ACHN (cell line): ENCODE results near the gene EXOC4.

Experiments
- DNase-seq: peaks from one replicate; pipeline ENCODE4 v3.0.0-alpha.2; 2015
- in situ Hi-C: cut with HindIII; loops from 2 replicates; pipeline ENCODE4 v1.10.0; 2017; ENCODE audit warnings: low sequenced_read_pairs, low pct_ligation_motif_present, low pct_unique_long_range_greater_than_20kb

Gene EXOC4

DNA sequence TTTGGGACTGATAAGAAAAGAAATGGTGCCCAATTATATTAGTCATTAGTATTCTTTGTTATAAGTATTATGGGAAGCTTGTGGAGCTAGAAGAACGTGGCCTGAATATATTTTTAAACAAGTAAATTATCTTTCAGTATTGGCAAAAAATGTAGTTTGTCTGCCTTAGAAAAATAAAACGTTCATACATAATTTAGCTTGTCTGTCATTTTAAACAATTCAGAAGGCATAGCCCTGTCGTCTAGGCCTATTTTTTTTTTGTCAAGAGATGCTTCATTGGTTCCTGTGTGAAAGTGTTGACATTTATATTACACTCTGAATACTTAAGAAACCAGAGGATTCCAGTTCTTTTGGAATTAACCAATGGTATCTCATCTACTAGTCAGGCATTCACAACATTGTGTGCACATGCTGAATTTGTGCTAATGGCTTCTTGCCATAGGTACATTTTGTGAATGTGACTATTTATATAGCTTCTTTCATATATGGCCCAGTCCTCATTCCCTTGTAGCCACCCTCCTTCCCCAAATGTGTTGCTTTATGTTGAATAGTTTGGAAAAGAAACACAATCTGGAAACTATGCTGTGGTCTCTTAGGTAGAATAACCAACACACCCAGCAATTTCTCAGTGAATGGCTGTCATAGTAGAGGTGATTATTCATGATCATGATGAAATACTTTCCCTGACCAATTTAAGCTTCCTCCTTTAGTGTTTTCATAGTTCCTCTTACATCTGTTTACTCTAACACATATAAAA is 435.8 kb downstream of the EXOC4 start:
- in situ Hi-C loops, result no loop called here
- no peak for DNase-seq

GRCh38 chr7:133690740-133691139 is 437.9 kb downstream of the EXOC4 start:
- in situ Hi-C loops, result no loop called here
- DNase-seq, result no peak

GRCh38 chr7:133691727-133692610 is 439.1 kb downstream of the EXOC4 start:
- DNase-seq, result no peak
- in situ Hi-C loops, result no loop called here

- in situ Hi-C loops, result no loop called here
- DNase-seq, result no peak
These were observed 440.4 kb downstream of the EXOC4 start for GRCh38 chr7:133693281-133693680.

GRCh38 chr7:133696056-133696455 is 443.2 kb downstream of the EXOC4 start:
- in situ Hi-C loops, result no loop called here
- DNase-seq, result no peak

DNA sequence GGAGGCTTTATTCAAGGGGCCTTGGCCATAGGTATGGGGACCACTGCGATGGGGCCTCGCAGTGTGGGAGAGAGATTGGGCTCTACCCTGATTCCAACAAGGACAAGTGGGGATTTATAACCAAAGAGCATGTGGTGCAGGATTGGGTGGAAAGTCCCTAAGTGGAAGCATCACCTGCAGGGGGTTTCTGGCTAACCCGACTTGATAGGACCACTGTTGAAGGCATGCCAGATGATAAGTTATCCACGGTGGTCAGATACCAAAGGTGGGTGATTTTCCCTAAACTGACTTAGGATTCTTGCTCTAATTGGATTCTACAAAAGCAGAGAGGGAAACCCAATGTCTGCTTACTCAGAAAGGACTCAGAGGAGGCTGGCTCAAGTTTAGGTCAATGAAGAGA is 444.7 kb downstream of the EXOC4 start:
- DNase-seq, result no peak
- in situ Hi-C loops, result no loop called here

GRCh38 chr7:133698127-133698526 is 445.2 kb downstream of the EXOC4 start:
- DNase-seq, result no peak
- in situ Hi-C loops, result no loop called here

DNA sequence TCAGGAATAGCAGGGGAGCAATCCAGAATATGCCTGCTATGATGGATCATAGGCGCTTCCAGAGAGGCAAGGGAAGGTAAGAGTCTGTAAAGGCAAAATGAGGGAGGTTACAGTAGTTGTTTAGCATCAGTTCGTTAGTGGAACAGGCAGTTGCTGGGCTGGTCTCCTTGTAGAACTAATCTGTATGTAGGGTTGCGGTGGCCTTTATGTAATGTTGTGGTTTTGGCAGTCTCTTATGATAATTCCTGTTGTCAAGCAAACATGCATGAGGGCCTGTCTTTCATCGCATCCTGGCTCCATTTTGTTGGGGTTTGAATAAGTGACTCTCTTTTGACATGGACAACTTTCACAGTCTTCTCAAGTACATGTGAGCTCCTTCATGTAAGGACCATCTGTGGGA is 446.5 kb downstream of the EXOC4 start:
- DNase-seq, result no peak
- in situ Hi-C loops, result no loop called here

GRCh38 chr7:133702078-133702477 is 449.2 kb downstream of the EXOC4 start:
- in situ Hi-C loops, result no loop called here
- no peak for DNase-seq

- in situ Hi-C loops, result no loop called here
These were observed 450.1 kb downstream of the EXOC4 start for GRCh38 chr7:133702960-133703359.

GRCh38 chr7:133703547-133703946 is 450.7 kb downstream of the EXOC4 start:
- peak; percentile 22 for DNase-seq
- in situ Hi-C loops, result no loop called here

More at GRCh38 chr7:133702960-133703359, 450.1 kb downstream of the EXOC4 start:
- no peak for DNase-seq

DNA sequence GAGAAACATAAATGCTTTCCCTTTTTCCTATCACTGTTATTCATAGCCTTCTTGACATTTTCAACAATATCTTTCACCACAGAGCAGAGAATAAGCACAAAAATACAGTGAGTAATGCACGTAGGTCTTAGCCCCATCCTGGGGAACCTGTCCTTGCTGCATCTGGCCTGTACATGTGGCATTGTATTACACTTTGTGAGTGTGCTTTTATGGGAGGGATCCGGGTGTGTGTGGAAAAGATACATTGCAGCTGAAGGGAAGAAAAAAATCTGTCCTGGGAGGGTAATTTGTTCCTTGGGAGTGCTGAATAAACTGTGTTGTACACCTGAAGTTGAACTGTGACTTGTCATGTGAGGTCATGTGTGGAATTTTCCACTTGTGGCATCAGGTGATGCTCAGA is 451.6 kb downstream of the EXOC4 start:
- in situ Hi-C loops, result no loop called here
- DNase-seq, result no peak

DNA sequence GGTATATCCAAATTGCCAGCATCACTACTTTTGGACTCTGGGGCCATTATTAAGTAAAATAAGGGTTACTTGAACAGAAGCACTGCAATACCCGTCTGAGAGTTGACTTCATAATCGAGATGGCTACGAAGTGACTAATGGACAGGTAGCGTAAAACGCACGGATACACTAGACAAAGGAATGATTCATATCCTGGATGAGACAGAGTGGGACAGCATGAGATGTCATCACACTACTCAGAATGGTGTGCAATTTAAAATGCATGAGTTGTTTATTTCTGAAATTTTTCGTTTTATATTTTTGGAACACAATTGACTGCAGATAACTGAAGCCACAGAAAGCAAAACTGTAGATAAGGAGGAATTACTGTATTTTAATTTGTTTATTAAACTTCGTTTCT is 452.7 kb downstream of the EXOC4 start:
- peak; percentile 84 for DNase-seq
- in situ Hi-C loops, result no loop called here

- no peak for DNase-seq
These were observed 453.1 kb downstream of the EXOC4 start for GRCh38 chr7:133706016-133706415.

GRCh38 chr7:133709036-133709880 is 456.4 kb downstream of the EXOC4 start:
- in situ Hi-C loops, result no loop called here
- no peak for DNase-seq

More at GRCh38 chr7:133706016-133706415, 453.1 kb downstream of the EXOC4 start:
- in situ Hi-C loops, result no loop called here

- no peak for DNase-seq
- in situ Hi-C loops, result no loop called here
These were observed 459.7 kb downstream of the EXOC4 start for GRCh38 chr7:133712544-133712943.

DNA sequence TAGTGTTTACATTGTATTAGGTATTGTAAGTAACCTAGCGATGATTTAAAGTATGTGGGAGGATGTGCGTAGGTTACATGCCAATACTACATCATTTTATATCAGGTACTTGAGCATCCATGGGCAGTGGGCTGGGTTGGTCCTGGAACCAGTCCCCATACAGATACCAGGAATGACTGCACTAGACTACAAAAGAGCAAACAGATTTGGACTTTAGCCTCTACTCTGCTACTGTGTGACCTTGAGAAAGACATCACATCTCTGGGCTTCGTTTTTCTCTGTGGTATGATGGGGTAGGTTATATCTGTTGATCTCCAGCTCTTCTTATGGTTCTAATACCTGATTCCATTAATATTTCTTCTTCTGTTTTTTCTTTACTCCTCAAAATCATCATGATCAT is 461.8 kb downstream of the EXOC4 start:
- in situ Hi-C loops, result no loop called here
- DNase-seq, result no peak

GRCh38 chr7:133718131-133718530 is 465.3 kb downstream of the EXOC4 start:
- no peak for DNase-seq
- in situ Hi-C loops, result no loop called here

GRCh38 chr7:133723044-133723443 is 470.2 kb downstream of the EXOC4 start:
- peak; percentile 10 for DNase-seq
- in situ Hi-C loops, result no loop called here
